GF-D8 (cell line): ENCODE measurements around the gene SURF4.

Source experiments
- DNase-seq: peaks from one replicate; lab custom pipeline; 2025; lab: John Stamatoyannopoulos, UW

The SURF4 gene

DNA sequence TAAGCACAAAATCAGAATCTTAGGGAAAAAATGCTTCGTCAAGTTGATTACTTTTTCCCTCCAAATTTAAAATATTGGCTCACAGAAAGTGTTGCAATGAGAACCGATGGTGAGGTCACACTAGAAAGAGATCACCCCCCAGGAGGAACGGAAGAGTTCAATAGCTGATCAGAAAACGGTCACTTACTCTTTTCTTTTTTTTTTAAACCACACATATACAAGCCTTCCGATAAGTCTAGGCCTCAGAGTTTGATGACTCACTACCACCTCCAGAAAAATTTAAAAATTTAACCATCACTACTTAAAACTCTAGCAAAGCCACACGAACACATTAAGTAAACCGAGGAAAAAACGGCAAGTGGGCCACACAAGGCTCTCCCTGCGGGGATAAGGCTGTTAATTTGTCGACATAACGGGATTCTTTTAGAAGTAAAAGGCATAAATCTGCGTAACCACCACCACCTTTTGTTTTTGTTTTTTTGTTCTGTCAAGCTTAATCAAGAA lies 1.2 kb downstream of the SURF4 start:
- DNase-seq: peak; percentile 7

DNA sequence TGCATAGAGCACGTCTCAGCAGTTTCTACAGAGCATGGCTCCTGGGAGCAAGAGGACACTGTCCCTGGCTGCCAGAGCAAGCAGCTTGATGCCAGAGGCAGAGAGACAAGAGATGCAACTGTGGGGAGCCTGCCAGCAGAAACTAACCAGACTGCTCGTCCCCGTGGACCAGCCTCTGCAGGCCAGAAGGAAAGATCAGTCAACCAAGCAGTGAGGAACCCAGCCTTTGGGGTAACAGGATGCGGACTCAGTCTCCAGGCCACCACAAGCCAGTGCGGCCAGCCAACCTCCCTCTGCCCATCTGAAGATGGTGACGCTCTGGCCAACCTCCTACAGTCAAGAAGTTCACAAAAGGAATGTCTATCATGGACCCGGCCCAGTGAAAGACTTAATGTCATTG lies 3.7 kb downstream of the SURF4 start:
- no peak for DNase-seq

DNA sequence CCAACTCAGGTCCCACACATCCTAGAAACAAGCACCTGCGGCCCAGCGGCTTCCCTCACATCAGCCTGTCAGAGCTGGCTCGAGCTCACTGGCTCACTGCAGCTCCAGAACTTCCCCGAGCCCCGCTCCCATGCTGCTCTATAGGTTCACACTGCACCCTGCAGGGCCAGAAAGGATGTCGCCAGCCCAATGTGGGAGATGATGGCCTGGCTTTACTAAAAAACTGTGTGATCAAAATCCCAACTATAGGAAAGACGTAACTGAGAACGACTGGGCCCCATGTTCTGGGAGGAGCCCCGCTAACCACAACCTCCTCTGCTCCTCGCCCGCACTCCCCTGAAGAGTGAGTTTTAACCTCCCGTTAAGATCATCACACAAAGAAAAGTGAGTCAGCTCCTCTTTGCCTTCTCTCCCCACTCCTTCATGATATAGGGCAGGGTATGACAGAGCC lies 4.6 kb downstream of the SURF4 start:
- no peak for DNase-seq

DNA sequence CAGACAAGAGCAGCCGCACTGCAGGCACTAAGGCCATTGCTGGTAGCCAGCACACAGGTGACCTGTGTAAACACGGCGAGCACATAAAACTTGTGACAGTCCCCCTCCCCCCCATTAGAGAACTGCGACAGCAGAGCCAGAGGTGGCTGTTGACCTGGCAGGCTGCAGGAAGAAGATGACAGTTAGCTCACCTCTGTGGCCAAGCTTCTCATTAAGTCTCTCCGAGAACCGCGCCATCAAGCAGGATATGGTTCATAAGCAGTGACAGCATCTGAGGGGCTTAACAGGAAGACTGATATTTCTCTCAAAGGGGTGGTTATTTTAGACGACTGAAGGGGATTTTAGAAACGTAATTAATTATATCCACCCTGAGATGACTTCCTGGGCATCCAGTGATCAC lies 5.2 kb downstream of the SURF4 start:
- DNase-seq: no peak

DNA sequence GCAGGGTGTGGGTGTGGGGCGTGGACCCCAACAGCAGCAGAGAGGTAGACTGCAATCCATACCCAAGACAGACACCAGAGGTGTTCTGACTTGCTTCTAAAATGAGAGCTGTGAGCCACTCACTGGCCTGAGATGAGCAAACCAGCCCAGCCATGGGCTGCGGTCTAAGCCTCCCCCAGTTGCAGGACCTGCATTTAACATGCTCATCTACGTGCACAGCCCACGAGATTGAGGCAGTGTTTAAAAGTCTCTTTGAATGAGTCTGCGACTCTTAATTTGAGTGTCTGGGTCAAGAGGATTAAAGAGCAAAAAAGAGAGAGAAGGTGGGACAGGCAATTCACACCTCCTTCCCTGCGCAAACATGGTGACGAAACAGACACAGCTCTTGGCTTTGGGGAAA lies 5.9 kb downstream of the SURF4 start:
- DNase-seq: no peak

DNA sequence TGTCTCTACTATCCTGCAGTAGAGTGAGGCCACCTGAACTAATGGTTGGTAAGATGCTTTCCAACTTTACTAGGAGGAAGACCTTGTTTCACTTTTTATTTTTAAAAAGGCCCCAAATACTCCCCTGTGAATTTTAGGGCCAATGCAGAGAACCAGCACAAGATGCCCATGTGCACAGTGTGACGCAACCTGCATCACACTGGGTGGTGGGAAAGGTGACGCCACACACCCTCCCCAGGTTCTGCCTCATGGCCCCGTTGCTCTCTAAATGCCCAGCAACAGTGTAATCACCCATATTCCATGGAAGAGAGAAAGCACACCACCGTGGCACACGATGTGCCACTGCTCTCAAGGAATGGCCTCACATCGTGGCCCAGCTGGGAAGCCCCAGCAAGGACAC lies 6.4 kb downstream of the SURF4 start:
- DNase-seq: no peak

DNA sequence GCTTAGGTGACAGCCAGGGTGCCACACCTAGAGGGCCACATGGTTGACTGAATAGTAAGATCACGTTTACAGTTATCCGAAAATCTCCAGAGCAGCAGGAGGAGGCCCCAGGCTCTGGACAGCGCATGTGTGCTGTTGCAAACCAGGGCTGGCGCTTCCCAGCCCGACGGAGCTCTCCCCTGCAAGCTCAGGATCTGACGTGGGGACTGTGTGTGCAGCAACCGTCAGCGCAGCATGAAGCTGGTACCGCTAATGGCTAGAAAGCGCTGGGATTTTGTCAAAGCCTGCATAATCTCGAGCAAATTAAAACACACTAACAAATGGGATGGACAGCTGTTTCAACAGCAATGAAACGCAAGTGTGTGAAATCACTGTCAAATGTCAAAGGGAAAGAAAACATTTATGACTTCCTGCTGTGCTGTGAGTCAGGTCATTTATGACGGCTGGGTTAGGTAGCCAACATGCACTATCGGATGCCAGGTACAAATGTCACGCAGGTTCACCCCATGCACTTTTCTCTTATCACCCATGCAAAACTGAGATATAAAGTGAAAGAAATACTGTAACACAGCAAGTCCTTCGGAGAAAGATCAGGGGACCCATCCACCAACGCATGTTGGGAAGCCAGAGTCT lies 7.5 kb downstream of the SURF4 start:
- no peak for DNase-seq

DNA sequence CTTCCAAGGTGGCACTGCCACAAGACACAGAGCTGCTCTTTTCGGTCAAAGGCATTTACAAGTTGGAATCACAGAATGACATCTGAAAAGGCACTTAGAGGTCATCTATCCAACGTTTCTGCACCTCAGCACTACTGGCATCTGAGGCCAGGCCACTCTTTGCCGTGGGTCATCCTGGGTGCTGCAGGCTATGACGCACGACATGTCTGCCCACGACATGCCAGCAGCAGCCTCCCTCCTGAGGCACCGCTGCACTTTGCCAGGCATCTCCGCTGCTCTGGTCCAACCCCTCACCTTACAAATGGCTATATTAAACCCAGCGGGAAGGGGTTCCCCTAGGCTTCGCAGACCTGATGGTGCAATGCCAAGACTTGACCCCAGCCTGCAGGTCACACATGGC lies 8.1 kb downstream of the SURF4 start:
- no peak for DNase-seq

DNA sequence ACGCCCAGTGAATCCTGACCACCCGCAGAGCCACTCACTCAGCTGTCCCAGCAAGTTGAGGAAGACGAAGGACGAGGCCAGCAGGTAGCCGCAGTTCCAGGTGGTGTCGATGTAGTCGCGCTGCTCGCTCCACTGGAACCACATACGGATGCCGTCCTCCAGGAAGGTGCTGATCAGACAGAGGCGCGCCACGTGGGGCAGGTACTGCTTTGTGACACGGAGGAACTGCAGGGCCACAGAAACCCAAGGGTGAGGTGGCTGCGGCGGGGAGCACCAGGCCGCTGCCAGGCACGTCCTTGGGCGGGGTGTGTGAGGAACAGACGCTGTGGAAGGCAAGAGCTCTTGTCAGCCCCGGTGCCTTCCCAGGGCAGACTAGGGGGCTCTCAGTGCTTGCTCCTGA lies 8.6 kb downstream of the SURF4 start:
- DNase-seq: no peak

DNA sequence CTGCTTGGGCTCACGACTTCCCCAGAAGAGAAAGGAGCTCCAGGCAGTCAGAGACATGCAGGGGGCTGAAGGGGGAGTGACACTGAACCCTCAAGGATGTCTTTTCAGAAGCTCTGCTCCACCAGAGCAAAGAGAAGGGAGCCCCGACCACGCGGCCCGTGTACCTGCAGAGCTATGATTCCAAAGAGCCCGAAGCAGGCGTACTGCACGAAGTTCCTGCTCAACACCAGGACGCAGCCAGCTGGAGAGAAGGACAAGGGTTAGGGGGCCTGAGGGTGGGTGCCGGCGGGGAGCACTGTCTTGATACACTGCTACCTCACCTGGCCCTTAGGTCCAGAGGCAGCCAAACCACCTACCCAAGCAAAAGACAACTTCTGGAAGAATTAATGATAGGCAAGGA lies 9.4 kb downstream of the SURF4 start:
- no peak for DNase-seq

DNA sequence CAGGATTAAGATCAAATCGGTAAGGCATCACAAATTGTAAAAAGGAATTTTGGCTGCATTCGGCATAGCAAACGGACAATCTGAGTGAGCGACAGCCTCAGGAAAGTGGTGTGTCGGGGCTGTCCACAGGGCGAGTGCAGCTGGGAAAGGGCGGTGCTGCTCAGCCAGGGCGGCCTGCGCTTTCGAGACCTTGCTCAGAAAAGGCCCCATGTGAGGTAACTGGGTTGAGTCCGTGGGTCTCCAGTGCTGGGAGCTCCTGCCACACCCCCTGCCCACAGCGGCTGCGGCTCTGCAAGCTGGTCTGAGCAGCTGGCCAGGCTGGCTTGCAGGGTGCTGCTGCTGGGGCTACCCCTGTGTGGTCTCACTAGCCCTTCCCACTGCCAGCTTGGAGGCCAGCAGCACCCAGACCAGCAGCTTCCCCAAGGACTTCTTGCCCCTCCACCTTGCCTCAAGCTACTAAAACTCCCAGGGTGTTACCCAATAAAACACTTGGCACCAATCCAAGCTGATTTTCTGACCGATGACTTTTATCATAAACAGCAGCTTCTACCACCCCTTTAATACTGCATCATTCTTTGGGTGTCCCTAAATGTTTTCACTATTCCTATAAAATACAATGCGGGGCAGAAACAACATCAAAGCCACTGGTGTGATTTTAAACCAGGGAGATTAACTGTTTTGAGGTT lies 13.4 kb downstream of the SURF4 start:
- no peak for DNase-seq

DNA sequence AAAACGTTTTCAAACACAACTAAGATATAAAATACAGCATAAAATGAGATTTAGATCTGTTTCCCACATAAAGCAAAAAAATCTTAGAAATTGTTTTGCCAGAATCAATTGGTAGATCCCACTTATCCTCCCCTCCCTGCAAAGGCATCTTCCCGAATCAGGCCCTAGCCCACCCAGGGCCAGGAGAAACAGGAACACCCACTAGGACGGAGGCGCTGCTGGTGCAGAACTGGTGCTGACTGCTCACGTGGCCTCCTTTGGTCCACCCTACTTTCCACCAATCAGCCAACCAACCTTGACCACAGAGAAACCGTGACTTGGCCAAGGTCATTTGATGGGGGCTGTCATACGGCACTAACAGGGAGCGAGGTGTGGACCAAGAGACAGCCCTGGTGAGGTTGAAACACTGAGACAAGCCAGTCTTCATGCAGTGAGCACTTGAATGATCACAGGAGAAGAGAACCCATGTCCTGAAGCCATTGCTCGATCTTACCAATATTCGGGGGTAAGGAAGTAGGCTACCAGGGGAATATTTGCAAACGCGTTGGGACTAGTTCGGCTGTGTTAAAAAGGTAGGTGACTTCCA lies 14.3 kb downstream of the SURF4 start:
- no peak for DNase-seq

DNA sequence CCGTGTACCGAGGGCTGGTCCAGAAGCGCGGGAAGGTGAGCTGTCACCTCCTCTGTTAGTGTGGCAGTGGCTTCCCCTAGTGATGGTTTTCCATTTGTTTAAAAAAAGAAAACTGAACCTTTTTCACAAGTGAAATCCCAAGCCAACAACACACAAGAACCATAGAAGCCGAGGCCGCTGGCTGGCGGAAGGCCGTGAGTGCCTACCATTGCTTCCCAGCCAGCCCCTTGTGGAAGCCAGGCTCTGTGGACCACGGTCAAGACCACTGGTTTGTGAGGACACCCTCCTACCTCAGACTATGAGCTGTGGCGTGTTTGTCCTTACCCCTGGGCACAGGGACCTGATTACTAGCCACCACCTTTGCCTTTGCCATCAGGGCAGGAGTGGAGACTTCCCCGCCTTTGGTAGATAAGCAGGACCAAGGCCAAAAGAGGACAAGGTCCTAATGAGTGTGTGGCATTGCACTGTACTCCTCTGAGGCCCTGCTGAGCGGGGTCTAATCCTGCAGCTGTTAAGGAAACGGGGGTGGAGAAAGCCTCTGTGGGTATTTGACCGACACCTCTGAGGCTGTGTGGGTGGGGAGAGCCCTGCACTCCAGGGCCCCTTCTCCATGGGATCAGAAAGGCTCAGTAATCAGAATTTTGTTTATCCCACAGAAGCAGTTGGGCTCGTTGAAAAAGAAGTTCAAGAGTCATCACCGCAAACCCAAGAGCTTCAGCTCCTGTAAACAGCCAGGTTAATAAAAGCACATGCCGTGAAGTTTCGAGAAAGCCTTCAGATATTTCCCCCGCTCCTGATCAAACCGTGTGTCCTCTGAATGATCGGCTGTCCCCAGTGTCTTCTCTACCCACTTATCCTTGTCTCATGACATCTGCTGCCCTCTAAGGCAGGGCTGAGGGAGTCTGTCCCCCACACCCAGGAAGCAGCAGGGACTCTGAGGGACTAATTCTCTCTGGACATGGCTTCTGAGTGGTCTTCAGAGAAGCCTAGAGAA lies 15.2 kb downstream of the SURF4 start:
- DNase-seq: no peak

DNA sequence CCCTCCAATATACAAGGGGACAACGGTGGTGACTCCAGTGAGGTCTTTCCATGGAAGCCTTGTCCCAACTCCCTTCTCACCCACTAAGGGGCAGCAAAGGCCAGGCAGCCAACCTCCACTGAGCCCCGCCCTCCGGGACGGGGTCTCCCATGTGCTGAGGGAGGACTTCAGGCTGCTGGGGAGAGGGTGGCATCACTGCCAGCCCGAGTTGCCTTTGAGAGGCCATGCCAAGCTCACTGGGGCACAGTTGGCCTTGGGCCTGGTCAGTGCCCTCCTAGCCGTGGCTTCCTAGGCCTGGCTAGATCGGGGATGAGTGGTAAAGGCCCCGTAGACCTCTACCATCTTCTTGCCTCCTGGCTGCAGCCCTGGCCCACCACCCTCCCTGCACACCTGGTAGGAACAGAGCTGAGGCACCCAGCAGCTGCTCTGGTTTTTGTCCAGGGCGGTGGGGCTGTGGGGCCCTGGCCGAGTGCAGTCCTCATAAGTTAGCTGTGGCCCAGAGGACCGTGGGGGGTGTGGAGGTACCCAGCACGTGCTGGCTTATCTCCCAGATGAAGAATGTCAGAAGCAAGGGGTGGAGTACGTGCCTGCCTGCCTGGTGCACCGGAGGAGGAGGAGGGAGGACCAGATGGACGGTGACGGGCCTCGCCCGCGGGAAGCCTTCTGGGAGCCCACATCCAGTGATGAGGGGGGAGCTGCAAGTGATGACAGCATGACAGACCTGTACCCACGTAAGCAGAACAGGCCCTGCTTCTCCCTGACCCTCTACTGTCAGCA lies 16.3 kb downstream of the SURF4 start:
- DNase-seq: no peak

DNA sequence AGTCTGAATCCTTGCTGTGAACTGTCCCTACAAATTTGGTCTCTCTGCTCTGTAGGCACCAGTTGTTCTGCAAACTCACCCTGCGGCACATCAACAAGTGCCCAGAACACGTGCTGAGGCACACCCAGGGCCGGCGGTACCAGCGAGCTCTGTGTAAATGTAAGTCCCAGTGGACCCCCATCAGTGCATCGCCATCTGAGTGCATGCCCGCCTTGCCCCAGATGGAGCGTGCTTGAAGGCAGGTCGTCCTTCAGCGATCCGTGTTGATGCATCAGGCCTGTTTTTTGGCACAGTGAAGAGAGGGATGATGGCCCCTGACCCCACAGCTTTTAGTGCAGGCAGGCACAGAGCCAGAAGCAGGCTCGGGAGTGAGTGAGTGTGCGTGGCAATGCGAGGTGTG lies 18.2 kb downstream of the SURF4 start:
- DNase-seq: no peak

DNA sequence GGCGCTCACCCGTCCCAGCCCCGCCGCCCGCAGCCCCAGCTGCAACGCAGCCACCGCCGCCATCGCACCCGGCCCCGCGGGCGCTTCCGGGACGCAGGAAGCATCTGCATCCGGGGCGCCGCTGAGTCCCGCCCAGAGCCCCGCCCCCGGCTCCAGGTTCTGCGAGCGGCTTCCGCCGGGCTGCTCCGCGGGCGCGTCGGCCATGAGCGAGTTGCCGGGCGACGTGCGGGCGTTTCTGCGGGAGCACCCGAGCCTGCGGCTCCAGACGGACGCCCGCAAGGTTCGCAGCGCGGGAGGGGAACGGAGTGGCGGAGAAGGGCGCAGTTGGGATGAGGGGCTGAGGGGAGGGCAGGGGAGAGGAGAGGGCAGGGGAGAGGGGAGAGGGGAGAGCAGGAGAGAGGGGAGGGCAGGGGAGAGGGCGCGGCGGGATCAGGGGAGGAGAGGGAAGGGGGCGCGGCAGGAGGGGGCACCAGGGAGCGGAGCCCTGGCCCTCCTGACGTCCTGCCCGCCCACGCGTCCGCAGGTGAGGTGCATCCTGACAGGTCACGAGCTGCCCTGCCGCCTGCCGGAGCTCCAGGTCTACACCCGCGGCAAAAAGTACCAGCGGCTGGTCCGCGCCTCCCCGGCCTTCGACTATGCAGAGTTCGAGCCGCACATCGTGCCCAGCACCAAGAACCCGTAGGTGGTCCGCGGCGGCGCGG lies 19.3 kb downstream of the SURF4 start, which contains the start of the genes SURF1 and SURF2:
Gene SURF1, minus strand, starts transcription at position 97 of the 701 bp plus-strand sequence. Its CDS starts 34 bp downstream, at position 63.
Gene SURF2, plus strand, starts transcription at position 160 of the 701 bp plus-strand sequence. Its CDS starts 43 bp downstream, at position 203.
- no peak for DNase-seq

DNA sequence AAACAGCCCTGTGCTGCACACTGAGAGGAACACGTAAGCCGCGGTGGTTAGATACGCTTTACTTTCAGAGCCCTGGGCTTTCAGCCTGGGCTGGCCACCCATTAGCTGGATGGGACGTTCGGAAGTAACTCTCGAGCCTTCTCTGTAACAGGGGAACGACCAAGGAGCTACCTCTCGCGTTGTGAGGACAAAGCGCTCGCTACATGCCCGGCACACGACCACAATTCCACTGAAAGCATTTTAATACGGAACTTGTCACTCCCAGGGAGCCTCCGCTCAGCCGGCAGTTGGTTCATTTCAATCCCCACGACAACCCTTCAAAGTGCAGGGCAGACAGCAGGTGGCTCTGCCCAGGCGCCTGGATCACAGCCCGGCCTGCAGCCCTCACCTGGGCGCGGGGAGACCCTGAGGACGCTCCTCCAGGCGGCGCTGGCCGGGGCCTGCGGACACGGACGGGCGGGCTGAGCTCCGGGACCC lies 19.9 kb downstream of the SURF4 start:
- DNase-seq: no peak

DNA sequence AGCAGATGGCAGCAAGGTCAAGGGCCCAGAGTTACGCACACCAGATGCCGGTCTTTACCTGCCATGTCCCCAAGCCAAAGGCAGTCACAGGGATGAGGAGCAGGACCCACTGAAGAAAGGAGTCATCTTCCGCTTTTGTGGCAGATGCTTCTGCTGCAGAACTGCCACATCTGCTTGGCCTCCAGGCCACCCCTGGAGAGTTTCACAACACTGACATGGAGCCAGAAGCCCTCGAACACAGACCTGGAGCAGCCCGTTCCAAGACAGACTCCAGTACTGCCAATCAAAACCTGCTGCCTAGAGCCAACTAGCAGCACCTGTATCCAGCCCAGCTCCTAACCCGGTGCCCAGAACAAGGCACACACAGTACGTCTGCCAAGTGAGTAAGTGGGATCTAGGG lies 21.1 kb downstream of the SURF4 start:
- DNase-seq: peak; percentile 39

DNA sequence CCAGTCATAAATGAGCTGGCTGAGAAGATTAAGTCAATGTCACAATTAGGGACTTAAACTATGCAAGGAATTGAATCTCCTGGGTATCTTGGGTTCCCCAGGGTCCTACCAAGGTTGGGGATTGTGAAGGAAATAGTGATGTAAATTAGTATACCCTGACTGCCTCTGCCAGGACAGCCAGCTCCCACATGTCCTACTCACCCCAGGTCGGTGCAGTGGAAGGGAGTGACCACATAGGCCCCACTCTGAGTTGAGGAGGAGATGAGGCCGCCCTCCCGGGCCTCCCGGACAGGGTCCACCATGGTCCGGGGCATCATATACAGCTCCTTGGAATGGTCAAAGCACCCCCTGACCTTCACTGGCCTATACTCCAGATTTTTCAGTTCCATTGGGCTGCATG lies 22.3 kb downstream of the SURF4 start:
- no peak for DNase-seq

DNA sequence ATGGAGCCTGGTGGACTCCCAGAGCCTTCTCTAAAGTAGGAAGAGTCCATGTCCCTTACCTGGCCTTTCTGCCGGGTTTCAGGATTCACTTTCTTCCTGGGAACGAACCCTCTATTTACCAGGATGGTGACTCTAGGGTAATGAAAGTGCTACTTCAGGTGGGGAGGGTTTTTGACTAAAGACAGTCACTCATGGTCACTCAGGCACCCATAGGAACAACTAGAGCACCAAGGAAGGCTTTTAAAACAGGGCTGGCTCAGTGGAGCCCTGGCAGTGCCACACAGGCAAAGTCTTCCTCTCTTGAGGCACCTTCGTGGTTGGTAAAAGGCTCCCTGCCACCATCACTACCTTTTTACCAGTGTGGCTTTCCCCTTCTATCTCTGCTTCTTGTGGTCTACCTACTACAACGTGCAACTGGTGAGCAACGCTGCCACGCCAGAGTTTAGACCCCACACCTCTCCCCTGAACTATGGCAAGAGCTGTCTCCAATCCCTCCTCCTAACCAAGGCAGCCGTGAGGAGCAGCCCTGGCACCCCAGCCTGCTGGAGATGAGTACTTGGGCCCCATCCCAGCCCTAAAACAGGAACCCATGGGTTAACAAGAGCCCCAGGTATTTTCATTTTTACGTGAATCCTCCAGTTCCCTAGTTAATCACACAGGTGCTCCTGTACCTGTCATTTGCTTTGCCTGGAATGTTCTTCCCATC lies 23.1 kb downstream of the SURF4 start:
- no peak for DNase-seq
